CD8-positive, alpha-beta memory T cell (primary cell): ENCODE data around the gene EIF3J. TPM values are rescaled to one million over a fixed set of nuclear protein-coding genes. Genes with fewer than 3 reads are reported as not detected.

Experiments
- CTCF ChIA-PET: fragments of 350-600 bp; sonication (Branson Sonifier 250); formaldehyde crosslinking; loops from one replicate; lab custom pipeline; 2021; ENCODE audit warnings: antibody characterized with exemption; lab: Charles Lee
- POLR2A ChIA-PET: fragments of 350-600 bp; sonication (Branson Sonifier 250); formaldehyde crosslinking; loops from one replicate; lab custom pipeline; 2021; ENCODE audit warnings: antibody characterized with exemption; lab: Charles Lee
- DNase-seq, 5 donors: peaks; one replicate each; pipeline versions ENCODE4 v3.0.0 to v3.0.0-alpha.2; 2020 to 2022; ENCODE audit warnings: mixed read lengths in 1 of 5
- H3K27ac ChIP-seq: one replicate; pipeline ENCODE4 v1.7.0; 2013; ENCODE audit warnings: low read depth, mild to moderate bottlenecking, low read length, moderate library complexity
- H3K27me3 ChIP-seq: 2 replicates; pipeline ENCODE4 v1.7.0; 2013; ENCODE audit warnings: low read length, mild to moderate bottlenecking; ENCODE audit not compliant: insufficient read depth, poor library complexity, severe bottlenecking
- H3K36me3 ChIP-seq: 2 replicates; pipeline ENCODE4 v1.7.0; 2013; ENCODE audit warnings: mild to moderate bottlenecking, low read length, moderate library complexity; ENCODE audit not compliant: insufficient read depth
- H3K4me1 ChIP-seq: 2 replicates; pipeline ENCODE4 v1.7.0; 2013; ENCODE audit warnings: mild to moderate bottlenecking, low read length, moderate library complexity; ENCODE audit not compliant: insufficient read depth
- H3K4me3 ChIP-seq: 2 replicates; pipeline ENCODE4 v1.7.0; 2013; ENCODE audit warnings: mild to moderate bottlenecking, low read length
- H3K9me3 ChIP-seq: 2 replicates; pipeline ENCODE4 v1.7.0; 2013; ENCODE audit warnings: mild to moderate bottlenecking, low read length
- H3K27ac Mint-ChIP-seq, 8 donors: one replicate each; pipeline ENCODE4 v1.8.0; 2020 to 2021; ENCODE audit warnings: mixed read lengths in 8 of 8, mild to moderate bottlenecking in 6 of 8, inconsistent platforms in 3 of 8, moderate library complexity in 3 of 8
- H3K27me3 Mint-ChIP-seq, 2 donors: one replicate each; pipeline ENCODE4 v1.8.0; 2020 to 2021; ENCODE audit warnings: mixed read lengths in 2 of 2, mild to moderate bottlenecking in 1 of 2, moderate library complexity in 1 of 2
- H3K36me3 Mint-ChIP-seq, 3 donors: one replicate each; pipeline ENCODE4 v1.8.0; 2020 to 2021; ENCODE audit warnings: mixed read lengths in 3 of 3, inconsistent platforms in 1 of 3, mild to moderate bottlenecking in 1 of 3
- H3K4me1 Mint-ChIP-seq, 3 donors: one replicate each; pipeline ENCODE4 v1.8.0; 2020 to 2021; ENCODE audit warnings: mixed read lengths in 3 of 3, inconsistent platforms in 1 of 3, mild to moderate bottlenecking in 1 of 3
- H3K4me3 Mint-ChIP-seq, 7 donors: one replicate each; pipeline ENCODE4 v1.8.0; 2020 to 2021; ENCODE audit warnings: mixed read lengths in 7 of 7, mild to moderate bottlenecking in 6 of 7, moderate library complexity in 4 of 7, inconsistent platforms in 2 of 7
- H3K9me3 Mint-ChIP-seq, 5 donors: one replicate each; pipeline ENCODE4 v1.8.0; 2020 to 2022; ENCODE audit warnings: mixed read lengths in 5 of 5, mild to moderate bottlenecking in 3 of 5, moderate library complexity in 2 of 5, inconsistent platforms in 1 of 5
- polyA plus RNA-seq: library from polyadenylated mRNA; unstranded; fragments of 300-500 nt; fragmentation: Illumina TruSeq; gene quantifications from one replicate; pipeline ENCODE4 v1.2.3, GENCODE V29; 2021
- total RNA-seq, 2 experiments: library from RNA; stranded (reverse); gene quantifications; one replicate each; pipeline ENCODE4 v1.2.3, GENCODE V29; 2021

The EIF3J gene
- total RNA-seq, result 100 to 1,000 TPM; 167 to 186 TPM
- polyA plus RNA-seq, result 24.9 TPM

- H3K4me3 Mint-ChIP-seq, result peak within 1 kb of the TSS; percentile 80 to 97 (median 92)
- no peaks in the 10 kb centered on the region for H3K27me3 ChIP-seq
- H3K4me1 Mint-ChIP-seq, result peaks cover 46 to 70% (median 59%) of the 10 kb centered on the region in 3 donors
- peaks cover 0 to 61% (median 7%) of the 10 kb centered on the region in 3 donors for H3K36me3 Mint-ChIP-seq
- ChIA-PET POLR2A (interaction anchor here (1.0 to 2.4 kb wide), 9 partner anchors 9 to 661 kb away, joined by 3 to 11 read pairs (median 4); partner anchors contain the start of genes B2M, CTDSPL2, PATL2 and SPG11), CTCF (interaction anchor here (1.2 to 2.2 kb wide), 3 partner anchors 9 to 127 kb away, joined by 3 to 16 read pairs (median 3); no protein-coding TSS in a partner anchor)
- H3K4me3 ChIP-seq, result peak within 1 kb of the TSS; percentile 98
- H3K27me3 Mint-ChIP-seq, result no peaks in the 10 kb centered on the region
- H3K27ac Mint-ChIP-seq, result peak within 1 kb of the TSS; percentile 89 to 98 (median 95)
- peaks cover 4% of the 10 kb centered on the region for H3K36me3 ChIP-seq
- peak within 1 kb of the TSS; percentile 89 for H3K27ac ChIP-seq
- DNase-seq, result peak; percentile 90 to 96 (median 95)
- H3K9me3 Mint-ChIP-seq, result no peaks in the 10 kb centered on the region
- H3K4me1 ChIP-seq, result peaks cover 43% of the 10 kb centered on the region
- no peaks in the 10 kb centered on the region for H3K9me3 ChIP-seq
Observed at GRCh38 chr15:44536962-44537734, at the start of gene EIF3J. TSS of gene EIF3J (plus strand) at chr15:44537147. CDS start at chr15:44537195, 48 bp downstream.

- H3K9me3 Mint-ChIP-seq, result no peaks in the 10 kb centered on the region
- H3K27me3 Mint-ChIP-seq, result no peaks in the 10 kb centered on the region
- ChIA-PET POLR2A (no interaction called here), CTCF (no interaction called here)
- no peak for DNase-seq
- no peak overlapping the region for H3K4me3 Mint-ChIP-seq
- peaks cover 22% of the 10 kb centered on the region for H3K36me3 ChIP-seq
- H3K27ac Mint-ChIP-seq, result peak overlapping the region in 7 of 8 donors; percentile 0 to 58 (median 21)
- no peak overlapping the region for H3K4me3 ChIP-seq
- H3K9me3 ChIP-seq, result no peaks in the 10 kb centered on the region
- H3K4me1 Mint-ChIP-seq, result peaks cover 5 to 17% (median 9%) of the 10 kb centered on the region in 3 donors
- no peaks in the 10 kb centered on the region for H3K27me3 ChIP-seq
- H3K27ac ChIP-seq, result no peak overlapping the region
- H3K36me3 Mint-ChIP-seq, result peaks cover 0 to 73% (median 13%) of the 10 kb centered on the region in 3 donors
- H3K4me1 ChIP-seq, result no peaks in the 10 kb centered on the region
Observed at GRCh38 chr15:44489464-44489863, 47.5 kb upstream of the EIF3J start.

- peaks cover 0 to 68% (median 13%) of the 10 kb centered on the region in 3 donors for H3K36me3 Mint-ChIP-seq
- no peak overlapping the region for H3K27ac ChIP-seq
- no peaks in the 10 kb centered on the region for H3K9me3 ChIP-seq
- H3K36me3 ChIP-seq, result peaks cover 22% of the 10 kb centered on the region
- H3K4me1 ChIP-seq, result no peaks in the 10 kb centered on the region
- DNase-seq, result no peak
- H3K4me1 Mint-ChIP-seq, result peaks cover 5 to 17% (median 9%) of the 10 kb centered on the region in 3 donors
- no peaks in the 10 kb centered on the region for H3K27me3 ChIP-seq
- ChIA-PET POLR2A (interaction anchor here (0.6 kb wide), 1 partner anchor 17 kb away, joined by 3 read pairs; no protein-coding TSS in a partner anchor), CTCF (no interaction called here)
- H3K27ac Mint-ChIP-seq, result peak overlapping the region in 1 of 8 donors; percentile 66
- no peak overlapping the region for H3K4me3 ChIP-seq
- no peaks in the 10 kb centered on the region for H3K9me3 Mint-ChIP-seq
- no peak overlapping the region for H3K4me3 Mint-ChIP-seq
- H3K27me3 Mint-ChIP-seq, result no peaks in the 10 kb centered on the region
Observed at GRCh38 chr15:44490622-44491021, 46.3 kb upstream of the EIF3J start.

- no peak overlapping the region for H3K4me3 Mint-ChIP-seq
- Histone ChIP-seq H3K4me1 (no peaks in the 10 kb centered on the region), H3K27ac (no peak overlapping the region), H3K27me3 (no peaks in the 10 kb centered on the region), H3K4me3 (no peak overlapping the region), H3K9me3 (no peaks in the 10 kb centered on the region), H3K36me3 (peaks cover 19% of the 10 kb centered on the region)
- H3K27ac Mint-ChIP-seq, result peak overlapping the region in 1 of 8 donors; percentile 58
- H3K27me3 Mint-ChIP-seq, result no peaks in the 10 kb centered on the region
- ChIA-PET CTCF (no interaction called here), POLR2A (no interaction called here)
- peaks cover 0 to 68% (median 15%) of the 10 kb centered on the region in 3 donors for H3K36me3 Mint-ChIP-seq
- H3K9me3 Mint-ChIP-seq, result no peaks in the 10 kb centered on the region
- H3K4me1 Mint-ChIP-seq, result peaks cover 5 to 17% (median 9%) of the 10 kb centered on the region in 3 donors
- DNase-seq, result no peak
Observed at GRCh38 chr15:44492040-44492439, 44.9 kb upstream of the EIF3J start.

GRCh38 chr15:44492672-44493071 is 44.3 kb upstream of the EIF3J start:
- peaks cover 0 to 66% (median 15%) of the 10 kb centered on the region in 3 donors for H3K36me3 Mint-ChIP-seq
- POLR2A ChIA-PET, result no interaction called here
- H3K4me1 Mint-ChIP-seq, result peaks cover 5 to 17% (median 9%) of the 10 kb centered on the region in 3 donors
- Histone ChIP-seq H3K4me3 (no peak overlapping the region), H3K4me1 (no peaks in the 10 kb centered on the region), H3K36me3 (peaks cover 14% of the 10 kb centered on the region), H3K27ac (no peak overlapping the region), H3K27me3 (no peaks in the 10 kb centered on the region), H3K9me3 (no peaks in the 10 kb centered on the region)
- no peak for DNase-seq
- H3K4me3 Mint-ChIP-seq, result no peak overlapping the region
- CTCF ChIA-PET, result no interaction called here
- H3K27ac Mint-ChIP-seq, result peak overlapping the region in 3 of 8 donors; percentile 6 to 50 (median 36)
- no peaks in the 10 kb centered on the region for H3K9me3 Mint-ChIP-seq
- H3K27me3 Mint-ChIP-seq, result no peaks in the 10 kb centered on the region

- H3K36me3 Mint-ChIP-seq, result peaks cover 0 to 69% (median 16%) of the 10 kb centered on the region in 3 donors
Observed at GRCh38 chr15:44495562-44495961, 41.4 kb upstream of the EIF3J start.

GRCh38 chr15:44500555-44500954 is 36.4 kb upstream of the EIF3J start:
- no peaks in the 10 kb centered on the region for H3K4me1 ChIP-seq
- no peaks in the 10 kb centered on the region for H3K27me3 ChIP-seq
- no peak overlapping the region for H3K27ac ChIP-seq
- H3K4me1 Mint-ChIP-seq, result peaks cover 15 to 22% (median 16%) of the 10 kb centered on the region in 3 donors
- no peaks in the 10 kb centered on the region for H3K27me3 Mint-ChIP-seq
- H3K4me3 Mint-ChIP-seq, result no peak overlapping the region
- peak overlapping the region in 6 of 8 donors; percentile 6 to 89 (median 30) for H3K27ac Mint-ChIP-seq
- ChIA-PET CTCF (interaction anchor here (0.9 to 1.7 kb wide), 3 partner anchors 32 to 281 kb away, joined by 3 to 5 read pairs (median 4); partner anchors contain the start of gene CTDSPL2), POLR2A (no interaction called here)
- peaks cover 8% of the 10 kb centered on the region for H3K36me3 ChIP-seq
- H3K9me3 ChIP-seq, result no peaks in the 10 kb centered on the region
- H3K9me3 Mint-ChIP-seq, result no peaks in the 10 kb centered on the region
- H3K36me3 Mint-ChIP-seq, result peaks cover 0 to 67% (median 13%) of the 10 kb centered on the region in 3 donors
- H3K4me3 ChIP-seq, result no peak overlapping the region
- DNase-seq, result no peak

More at GRCh38 chr15:44495562-44495961, 41.4 kb upstream of the EIF3J start:
- CTCF ChIA-PET, result no interaction called here
- Mint-ChIP-seq H3K27ac (peak overlapping the region in 1 of 8 donors; percentile 14), H3K4me3 (peak overlapping the region in 1 of 7 donors; percentile 54), H3K27me3 (no peaks in the 10 kb centered on the region), H3K4me1 (peaks cover 8 to 12% (median 9%) of the 10 kb centered on the region in 3 donors), H3K9me3 (no peaks in the 10 kb centered on the region)
- DNase-seq, result no peak
- Histone ChIP-seq H3K27me3 (no peaks in the 10 kb centered on the region), H3K27ac (no peak overlapping the region), H3K4me1 (no peaks in the 10 kb centered on the region), H3K36me3 (peaks cover 16% of the 10 kb centered on the region), H3K9me3 (no peaks in the 10 kb centered on the region), H3K4me3 (no peak overlapping the region)
- POLR2A ChIA-PET, result no interaction called here
